PFSK-1 (cell line): ENCODE results near the gene PIEZO2.

ENCODE experiments used
- FOXP2 ChIP-seq: optimal IDR thresholded peaks from 2 replicates; pipeline ENCODE3; 2011; ENCODE audit warnings: borderline replicate concordance, control low read depth, inconsistent platforms; ENCODE audit not compliant: insufficient read depth; ENCODE audit errors: extremely low read length, extremely low read depth
- POLR2AphosphoS5 ChIP-seq: IDR thresholded peaks from 2 replicates; pipeline ENCODE4 v1.6.1; 2012; ENCODE audit warnings: low read depth, mild to moderate bottlenecking, control low read depth, low read length, moderate library complexity
- REST ChIP-seq, 2 experiments: IDR thresholded peaks; 2 replicates each; pipeline versions ENCODE4 v1.6.1 to v1.8.0; 2011 to 2012; ENCODE audit warnings: low read depth in 2 of 2, low read length in 2 of 2, control low read depth in 1 of 2, inconsistent platforms in 1 of 2, mild to moderate bottlenecking in 1 of 2, moderate library complexity in 1 of 2; ENCODE audit not compliant: insufficient read depth in 1 of 2
- SIN3A ChIP-seq: IDR thresholded peaks from 2 replicates; pipeline ENCODE4 v1.6.1; 2012; ENCODE audit warnings: mild to moderate bottlenecking, low read length, moderate library complexity, borderline replicate concordance; ENCODE audit not compliant: insufficient read depth
- TAF1 ChIP-seq: IDR thresholded peaks from 2 replicates; pipeline ENCODE4 v1.6.1; 2012; ENCODE audit warnings: low read length, control low read depth, borderline replicate concordance; ENCODE audit not compliant: insufficient read depth

GRCh38 chr18:10930076-10930475, 219.3 kb downstream of the PIEZO2 start:
- TF ChIP-seq REST (IDR thresholded peaks at IDR 0.05; ENCODE audit: insufficient read depth in 1 of 2, low read depth in 2 of 2, low read length in 2 of 2) (no peak), SIN3A (no peak), POLR2AphosphoS5 (no peak), TAF1 (no peak), FOXP2 (no peak)
